ENCODE results near the gene PLA2G1B.
"Not testable (repeated sequence)": the region's sequence is repeated elsewhere in the genome, so short reads cannot be mapped to it uniquely, and the experiment has no call there.

The PLA2G1B gene

DNA sequence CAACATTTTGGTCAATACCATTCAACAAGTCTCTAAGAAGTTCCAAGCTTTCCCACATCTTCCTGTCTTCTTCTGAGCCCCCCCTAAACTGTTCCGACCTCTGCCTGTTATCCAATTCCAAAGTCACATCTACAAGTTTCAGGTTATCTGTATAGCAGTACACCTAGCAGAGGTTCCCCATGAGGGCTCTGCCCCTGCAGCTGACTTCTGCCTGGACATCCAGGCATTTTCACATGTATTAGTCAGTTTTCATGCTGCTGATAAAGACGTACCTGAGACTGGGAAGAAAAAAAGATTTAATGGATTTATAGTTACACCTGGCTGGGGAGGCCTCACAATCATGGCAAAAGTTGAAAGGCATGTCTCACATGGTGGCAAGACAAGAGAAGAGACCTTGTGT is 10.2 kb upstream of the PLA2G1B start:
- H3K27ac ChIP-seq (ENCODE audit: poor library complexity, severe bottlenecking) = no peak overlapping the region
- ATAC-seq (ENCODE audit: low read depth) (no peak), DNase-seq (ENCODE audit: low spot score) (no peak)
- H3K9me3 ChIP-seq (ENCODE audit: severe bottlenecking) = no peaks in the 10 kb centered on the region
- H3K4me1 ChIP-seq (ENCODE audit: insufficient read depth, poor library complexity, severe bottlenecking) = no peaks in the 10 kb centered on the region
- no peak overlapping the region for H3K4me3 ChIP-seq (ENCODE audit: severe bottlenecking)
- no peaks in the 10 kb centered on the region for H3K36me3 ChIP-seq (ENCODE audit: low read depth)
- TF ChIP-seq CTCF (IDR thresholded peaks at IDR 0.05; ENCODE audit: poor library complexity, severe bottlenecking) = no peak
- no peaks in the 10 kb centered on the region for H3K27me3 ChIP-seq (ENCODE audit: insufficient read depth, poor library complexity, severe bottlenecking)

DNA sequence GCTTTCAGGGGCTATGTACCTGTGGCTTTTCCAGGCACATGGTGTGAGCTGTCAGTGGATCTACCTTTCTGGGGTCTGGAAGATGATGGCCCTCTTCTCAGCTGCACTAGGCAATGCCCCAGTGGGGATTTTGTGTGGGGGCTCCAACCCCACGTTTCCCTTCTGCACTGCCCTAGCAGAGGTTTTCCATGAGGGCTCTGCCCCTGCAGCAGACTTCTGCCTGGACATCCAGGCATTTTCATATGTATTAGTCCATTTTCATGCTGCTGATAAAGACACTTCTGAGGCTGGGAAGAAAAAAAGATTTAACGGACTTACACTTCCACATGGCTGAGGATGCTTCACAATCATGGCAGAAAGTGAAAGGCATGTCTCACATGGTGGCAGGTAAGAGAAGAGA is 8.8 kb upstream of the PLA2G1B start:
- H3K4me3 ChIP-seq (ENCODE audit: severe bottlenecking); DNase-seq (ENCODE audit: low spot score); ATAC-seq (ENCODE audit: low read depth); H3K27ac ChIP-seq (ENCODE audit: poor library complexity, severe bottlenecking); H3K27me3 ChIP-seq (ENCODE audit: insufficient read depth, poor library complexity, severe bottlenecking); H3K9me3 ChIP-seq (ENCODE audit: severe bottlenecking); H3K36me3 ChIP-seq (ENCODE audit: low read depth); H3K4me1 ChIP-seq (ENCODE audit: insufficient read depth, poor library complexity, severe bottlenecking): not testable (repeated sequence)

GRCh38 chr12:120335447-120335846 is 7.9 kb upstream of the PLA2G1B start:
- not testable (repeated sequence) for H3K36me3 ChIP-seq (ENCODE audit: low read depth); H3K9me3 ChIP-seq (ENCODE audit: severe bottlenecking); DNase-seq (ENCODE audit: low spot score); H3K27me3 ChIP-seq (ENCODE audit: insufficient read depth, poor library complexity, severe bottlenecking); H3K27ac ChIP-seq (ENCODE audit: poor library complexity, severe bottlenecking); H3K4me3 ChIP-seq (ENCODE audit: severe bottlenecking); H3K4me1 ChIP-seq (ENCODE audit: insufficient read depth, poor library complexity, severe bottlenecking); ATAC-seq (ENCODE audit: low read depth)
- peak; percentile 73 for TF ChIP-seq CTCF (IDR thresholded peaks at IDR 0.05; ENCODE audit: poor library complexity, severe bottlenecking)

DNA sequence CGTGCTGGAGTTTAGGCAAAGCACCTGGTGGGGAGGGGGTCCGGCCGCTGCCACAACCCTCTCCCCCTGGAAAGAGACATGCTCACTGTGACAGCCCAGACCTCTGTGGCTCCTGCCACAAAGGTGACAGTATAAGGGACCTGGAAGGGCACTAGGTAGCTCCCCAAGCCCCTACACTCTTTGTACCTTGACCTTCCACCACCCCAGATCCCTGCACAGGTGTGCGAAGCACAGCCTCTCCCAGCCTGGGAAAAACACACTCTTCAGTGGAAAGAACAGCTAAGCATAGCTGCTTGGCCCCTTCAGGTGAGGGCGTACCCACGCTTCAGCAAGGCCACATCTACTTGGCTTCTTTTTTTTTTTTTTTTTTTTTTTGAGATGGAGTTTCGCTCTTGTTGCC is 4.9 kb upstream of the PLA2G1B start:
- H3K4me1 ChIP-seq (ENCODE audit: insufficient read depth, poor library complexity, severe bottlenecking) = no peaks in the 10 kb centered on the region
- H3K27ac ChIP-seq (ENCODE audit: poor library complexity, severe bottlenecking) = no peak overlapping the region
- no peak for DNase-seq (ENCODE audit: low spot score)
- H3K36me3 ChIP-seq (ENCODE audit: low read depth) = no peaks in the 10 kb centered on the region
- no peak overlapping the region for H3K4me3 ChIP-seq (ENCODE audit: severe bottlenecking)
- H3K9me3 ChIP-seq (ENCODE audit: severe bottlenecking) = no peaks in the 10 kb centered on the region
- ATAC-seq (ENCODE audit: low read depth) = no peak
- no peak for TF ChIP-seq CTCF (IDR thresholded peaks at IDR 0.05; ENCODE audit: poor library complexity, severe bottlenecking)
- no peaks in the 10 kb centered on the region for H3K27me3 ChIP-seq (ENCODE audit: insufficient read depth, poor library complexity, severe bottlenecking)

- DNase-seq (ENCODE audit: low spot score) (no peak), ATAC-seq (ENCODE audit: low read depth) (no peak)
- H3K4me3 ChIP-seq (ENCODE audit: severe bottlenecking) = no peak overlapping the region
- no peaks in the 10 kb centered on the region for H3K4me1 ChIP-seq (ENCODE audit: insufficient read depth, poor library complexity, severe bottlenecking)
- no peaks in the 10 kb centered on the region for H3K27me3 ChIP-seq (ENCODE audit: insufficient read depth, poor library complexity, severe bottlenecking)
- no peak overlapping the region for H3K27ac ChIP-seq (ENCODE audit: poor library complexity, severe bottlenecking)
- H3K9me3 ChIP-seq (ENCODE audit: severe bottlenecking) = no peaks in the 10 kb centered on the region
- no peak for TF ChIP-seq CTCF (IDR thresholded peaks at IDR 0.05; ENCODE audit: poor library complexity, severe bottlenecking)
- H3K36me3 ChIP-seq (ENCODE audit: low read depth) = no peaks in the 10 kb centered on the region
Observed at GRCh38 chr12:120332041-120332440, 4.5 kb upstream of the PLA2G1B start.
